Non-pigmented ciliary epithelial cell (primary cell): Measurements from ENCODE around the gene SLC22A12.
"Not testable (repeated sequence)": the region's sequence is repeated elsewhere in the genome, so short reads cannot be mapped to it uniquely, and the experiment has no call there.

Experiments used
- DNase-seq: peaks from one replicate; pipeline ENCODE4 v3.0.0-alpha.2; 2010; ENCODE audit warnings: low read depth

Gene SLC22A12

GRCh38 chr11:64590763-64591221 is at the start of gene SLC22A12:
Gene SLC22A12 (plus strand): TSS chr11:64591220. CDS start chr11:64591557, 337 bp downstream.
- DNase-seq, result no peak

GRCh38 chr11:64542172-64543125 is 48.6 kb upstream of the SLC22A12 start:
- DNase-seq, result no peak

GRCh38 chr11:64543818-64544217 is 47.2 kb upstream of the SLC22A12 start:
- no peak for DNase-seq

- DNase-seq, result no peak
These were observed 46.3 kb upstream of the SLC22A12 start for GRCh38 chr11:64544616-64545296.

GRCh38 chr11:64545619-64546018 is 45.4 kb upstream of the SLC22A12 start:
- no peak for DNase-seq

- no peak for DNase-seq
These were observed 44.8 kb upstream of the SLC22A12 start for GRCh38 chr11:64546176-64546575.

GRCh38 chr11:64546600-64546999 is 44.4 kb upstream of the SLC22A12 start:
- DNase-seq, result no peak

- no peak for DNase-seq
These were observed 41.1 kb upstream of the SLC22A12 start for GRCh38 chr11:64549969-64550368.

- no peak for DNase-seq
These were observed 37.3 kb upstream of the SLC22A12 start for GRCh38 chr11:64553554-64554201.

GRCh38 chr11:64556044-64556720 is 34.8 kb upstream of the SLC22A12 start:
- no peak for DNase-seq

- DNase-seq, result no peak
These were observed 34.2 kb upstream of the SLC22A12 start for GRCh38 chr11:64556721-64557250.

GRCh38 chr11:64558065-64558745 is 32.8 kb upstream of the SLC22A12 start:
- DNase-seq, result no peak

- DNase-seq, result no peak
These were observed 32.2 kb upstream of the SLC22A12 start for GRCh38 chr11:64558869-64559268.

GRCh38 chr11:64559351-64560138 is 31.5 kb upstream of the SLC22A12 start:
- no peak for DNase-seq

GRCh38 chr11:64560139-64560771 is 30.8 kb upstream of the SLC22A12 start:
- DNase-seq, result no peak

- DNase-seq, result no peak
These were observed 30.1 kb upstream of the SLC22A12 start for GRCh38 chr11:64560941-64561340.

- not testable (repeated sequence) for DNase-seq
These were observed 29.6 kb upstream of the SLC22A12 start for GRCh38 chr11:64561429-64561828.

- DNase-seq, result no peak
These were observed 28.9 kb upstream of the SLC22A12 start for GRCh38 chr11:64561984-64562722.
